Measurements from ENCODE around the gene EPS15. TPM values are rescaled to one million over a fixed set of nuclear protein-coding genes. Genes with fewer than 3 reads are reported as not detected.

EPS15 gene
- total RNA-seq, 2 experiments from 2014 or later: 59.6 to 61.6 TPM

- ATAC-seq (no peak), DNase-seq (no peak)
- H3K9me3 Mint-ChIP-seq (ENCODE audit: low read depth): no peaks in the 10 kb centered on the region
- H3K4me3 Mint-ChIP-seq: no peak overlapping the region
- no peaks in the 10 kb centered on the region for H3K27me3 Mint-ChIP-seq
- peaks cover 16% of the 10 kb centered on the region for H3K4me1 Mint-ChIP-seq
- ChIA-PET CTCF (interaction anchor here (1.7 to 2.2 kb wide), 2 partner anchors 11 to 25 kb away, joined by 4 to 7 read pairs; no protein-coding TSS in a partner anchor), POLR2A (no interaction called here)
- no peak overlapping the region for H3K27ac Mint-ChIP-seq
- no peaks in the 10 kb centered on the region for H3K36me3 Mint-ChIP-seq (ENCODE audit: low read depth)
- intact Hi-C loops (cut with DNase I, micrococcal nuclease): no loop called here
These were observed 4.9 kb upstream of the EPS15 start for GRCh38 chr1:51523931-51524330.

GRCh38 chr1:51520700-51521248 is 1.7 kb upstream of the EPS15 start:
- H3K36me3 Mint-ChIP-seq (ENCODE audit: low read depth): peaks cover 7% of the 10 kb centered on the region
- DNase-seq (no peak), ATAC-seq (no peak)
- no peak overlapping the region for H3K4me3 Mint-ChIP-seq
- intact Hi-C loops (cut with DNase I, micrococcal nuclease): no loop called here
- ChIA-PET CTCF (no interaction called here), POLR2A (interaction anchor here (0.6 kb wide), 1 partner anchor 366 kb away, joined by 6 read pairs; no protein-coding TSS in a partner anchor)
- no peaks in the 10 kb centered on the region for H3K27me3 Mint-ChIP-seq
- no peak overlapping the region for H3K27ac Mint-ChIP-seq
- peaks cover 35% of the 10 kb centered on the region for H3K4me1 Mint-ChIP-seq
- no peaks in the 10 kb centered on the region for H3K9me3 Mint-ChIP-seq (ENCODE audit: low read depth)

- no peak for ATAC-seq
- intact Hi-C loops (cut with DNase I, micrococcal nuclease): loop anchor here (1.0 to 10.0 kb wide), 16 partner anchors 14 to 847 kb away; partner anchors contain the start of genes OSBPL9 (in 2 of the 2), RNF11 (in 2 of the 2), BTF3L4 (in 1 of the 2) and CC2D1B (in 1 of the 2)
- H3K27me3 Mint-ChIP-seq: no peaks in the 10 kb centered on the region
- peaks cover 7% of the 10 kb centered on the region for H3K36me3 Mint-ChIP-seq (ENCODE audit: low read depth)
- H3K27ac Mint-ChIP-seq: peak overlapping the region; percentile 16
- H3K4me1 Mint-ChIP-seq: peaks cover 42% of the 10 kb centered on the region
- ChIA-PET POLR2A (interaction anchor here (1.1 kb wide), 1 partner anchor 259 kb away, joined by 6 read pairs; no protein-coding TSS in a partner anchor), CTCF (interaction anchor here (0.6 to 1.1 kb wide), 2 partner anchors 20 to 44 kb away, joined by 3 read pairs; no protein-coding TSS in a partner anchor)
- no peaks in the 10 kb centered on the region for H3K9me3 Mint-ChIP-seq (ENCODE audit: low read depth)
- peak overlapping the region; percentile 64 for H3K4me3 Mint-ChIP-seq
- no peak for DNase-seq
These were observed 1.0 kb upstream of the EPS15 start for GRCh38 chr1:51519865-51520699.

DNA sequence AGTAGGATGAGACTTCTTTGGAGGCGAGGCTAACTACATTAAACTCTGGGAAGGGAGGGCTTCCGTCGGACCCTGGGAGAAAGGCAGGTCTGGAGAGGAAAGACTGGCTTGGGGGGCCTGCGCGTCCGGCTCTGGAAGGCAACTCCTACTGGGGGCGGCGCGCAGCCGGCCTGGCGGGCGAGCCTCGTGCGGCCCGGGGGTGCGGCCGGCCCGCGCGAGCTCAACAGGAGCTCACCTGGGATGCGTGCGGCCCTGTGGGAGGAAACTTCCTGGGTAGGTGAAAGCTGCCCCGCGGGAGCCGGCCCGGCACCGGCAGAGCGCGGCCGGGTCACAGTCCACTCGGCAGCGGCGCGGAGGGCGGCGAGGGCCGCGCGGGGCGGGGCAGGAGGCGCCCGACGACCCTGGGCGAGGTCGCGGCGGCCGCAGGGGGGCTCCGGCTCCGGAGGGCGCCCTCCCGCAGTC is 449 bp downstream of the EPS15 start:
- intact Hi-C loops (cut with DNase I, micrococcal nuclease): loop anchor here (1.0 to 10.0 kb wide), 16 partner anchors 12 to 849 kb away; partner anchors contain the start of genes OSBPL9 (in 2 of the 2), RNF11 (in 2 of the 2), BTF3L4 (in 1 of the 2) and CC2D1B (in 1 of the 2)
- Mint-ChIP-seq H3K27ac (peak overlapping the region; percentile 93), H3K9me3 (ENCODE audit: low read depth) (no peaks in the 10 kb centered on the region), H3K4me3 (peak overlapping the region; percentile 100), H3K36me3 (ENCODE audit: low read depth) (peaks cover 7% of the 10 kb centered on the region), H3K27me3 (no peaks in the 10 kb centered on the region), H3K4me1 (peaks cover 52% of the 10 kb centered on the region)
- CTCF ChIA-PET: interaction anchor here (0.6 to 1.3 kb wide), 4 partner anchors 14 to 98 kb away, joined by 3 to 4 read pairs (median 3); no protein-coding TSS in a partner anchor
- DNase-seq: peak; percentile 70
- POLR2A ChIA-PET: interaction anchor here (0.7 to 1.1 kb wide), 2 partner anchors 12 to 257 kb away, joined by 4 to 6 read pairs; no protein-coding TSS in a partner anchor
- ATAC-seq: peak; percentile 50

- Mint-ChIP-seq H3K27me3 (no peaks in the 10 kb centered on the region), H3K4me3 (peak overlapping the region; percentile 100), H3K36me3 (ENCODE audit: low read depth) (peaks cover 7% of the 10 kb centered on the region), H3K27ac (peak overlapping the region; percentile 93), H3K9me3 (ENCODE audit: low read depth) (no peaks in the 10 kb centered on the region), H3K4me1 (peaks cover 53% of the 10 kb centered on the region)
- ATAC-seq: peak; percentile 62
- ChIA-PET POLR2A (no interaction called here), CTCF (interaction anchor here (0.6 to 1.3 kb wide), 3 partner anchors 13 to 97 kb away, joined by 3 to 4 read pairs (median 3); no protein-coding TSS in a partner anchor)
- peak; percentile 56 for DNase-seq
- intact Hi-C loops (cut with DNase I, micrococcal nuclease): loop anchor here (2.0 to 10.0 kb wide), 9 partner anchors 13 to 849 kb away; partner anchors contain the start of genes CC2D1B (in 1 of the 2), NRDC (in 1 of the 2), OSBPL9 (in 1 of the 2) and RNF11 (in 1 of the 2)
These were observed 957 bp downstream of the EPS15 start for GRCh38 chr1:51518033-51518585.

DNA sequence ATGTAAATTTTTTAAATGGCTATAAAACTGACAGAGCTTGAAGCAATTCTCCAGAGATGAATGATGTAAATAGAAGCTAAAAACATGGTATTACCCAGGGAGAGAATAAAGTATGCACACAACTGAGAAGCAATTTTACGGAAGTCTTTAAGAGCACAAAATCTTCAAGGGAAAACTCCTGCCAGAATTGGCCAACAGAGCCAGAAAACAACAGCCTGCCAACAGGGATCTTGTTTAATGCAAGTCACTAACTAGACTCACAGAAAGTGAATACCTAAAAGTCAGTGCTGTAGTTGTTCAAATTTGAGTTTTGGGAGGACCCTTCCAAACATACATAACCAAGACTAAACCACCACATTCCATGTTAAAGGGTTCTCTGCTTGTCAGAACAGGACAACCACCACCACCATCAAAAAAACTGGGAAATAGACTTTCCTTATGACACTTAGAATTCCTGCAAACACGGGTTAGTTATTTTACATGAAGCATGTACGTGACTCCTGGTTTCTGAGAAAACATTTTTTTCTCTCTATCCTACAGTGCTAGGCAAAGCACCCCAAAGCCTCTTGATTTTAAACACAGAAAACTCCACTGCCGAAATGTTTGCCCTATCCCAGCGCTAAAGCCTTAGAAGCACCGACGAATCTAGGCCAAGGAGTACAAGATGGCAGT is 1.6 kb downstream of the EPS15 start:
- Mint-ChIP-seq H3K4me3 (peak overlapping the region; percentile 100), H3K27me3 (no peaks in the 10 kb centered on the region), H3K36me3 (ENCODE audit: low read depth) (peaks cover 7% of the 10 kb centered on the region), H3K4me1 (peaks cover 58% of the 10 kb centered on the region), H3K9me3 (ENCODE audit: low read depth) (no peaks in the 10 kb centered on the region), H3K27ac (peak overlapping the region; percentile 93)
- intact Hi-C loops (cut with DNase I, micrococcal nuclease): loop anchor here (2.0 to 10.0 kb wide), 9 partner anchors 13 to 850 kb away; partner anchors contain the start of genes CC2D1B (in 1 of the 2), NRDC (in 1 of the 2), OSBPL9 (in 1 of the 2) and RNF11 (in 1 of the 2)
- POLR2A ChIA-PET: no interaction called here
- CTCF ChIA-PET: interaction anchor here (0.7 to 1.3 kb wide), 4 partner anchors 11 to 469 kb away, joined by 3 to 4 read pairs (median 3); no protein-coding TSS in a partner anchor
- no peak for DNase-seq
- ATAC-seq: no peak

DNA sequence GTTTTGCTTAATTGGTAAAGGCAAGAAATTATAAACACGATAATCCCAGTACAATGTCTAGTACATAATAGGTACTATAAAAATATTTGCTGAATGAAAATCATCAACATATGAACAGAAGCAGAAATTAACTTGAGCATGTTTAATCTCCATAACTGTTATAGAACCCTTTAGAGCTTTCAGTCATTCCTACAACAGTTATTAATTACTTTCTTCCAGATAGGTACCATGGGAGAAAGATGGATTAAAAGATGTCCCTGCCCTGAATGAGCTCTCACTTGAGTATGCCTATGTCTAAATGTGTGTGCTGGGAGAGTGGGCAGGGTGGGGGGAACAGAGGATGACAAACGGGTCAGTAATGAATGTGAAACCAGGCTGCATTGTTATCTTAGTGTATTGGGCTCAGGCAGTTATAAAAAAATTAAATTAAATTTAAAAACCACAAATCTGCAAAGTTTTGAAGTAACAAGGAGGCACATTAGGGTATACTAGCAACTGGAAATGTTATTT is 2.4 kb downstream of the EPS15 start:
- intact Hi-C loops (cut with DNase I, micrococcal nuclease): loop anchor here (5.0 to 10.0 kb wide), 8 partner anchors 44 to 851 kb away; partner anchors contain the start of genes CC2D1B (in 1 of the 2), NRDC (in 1 of the 2), OSBPL9 (in 1 of the 2) and RNF11 (in 1 of the 2)

GRCh38 chr1:51515982-51516648 is 3.0 kb downstream of the EPS15 start:
- DNase-seq (no peak), ATAC-seq (no peak)
- H3K4me1 Mint-ChIP-seq: peaks cover 67% of the 10 kb centered on the region
- no peak overlapping the region for H3K27ac Mint-ChIP-seq
- intact Hi-C loops (cut with DNase I, micrococcal nuclease): loop anchor here (5.0 to 10.0 kb wide), 8 partner anchors 44 to 851 kb away; partner anchors contain the start of genes CC2D1B (in 1 of the 2), NRDC (in 1 of the 2), OSBPL9 (in 1 of the 2) and RNF11 (in 1 of the 2)
- no peak overlapping the region for H3K4me3 Mint-ChIP-seq
- CTCF ChIA-PET: interaction anchor here (1.0 to 1.3 kb wide), 2 partner anchors 10 to 28 kb away, joined by 3 read pairs; no protein-coding TSS in a partner anchor
- peaks cover 7% of the 10 kb centered on the region for H3K36me3 Mint-ChIP-seq (ENCODE audit: low read depth)
- POLR2A ChIA-PET: interaction anchor here (0.6 to 0.7 kb wide), 2 partner anchors 24 to 47 kb away, joined by 3 read pairs; no protein-coding TSS in a partner anchor
- no peaks in the 10 kb centered on the region for H3K27me3 Mint-ChIP-seq
- no peaks in the 10 kb centered on the region for H3K9me3 Mint-ChIP-seq (ENCODE audit: low read depth)

More for the DNA sequence above, 2.4 kb downstream of the EPS15 start:
- Mint-ChIP-seq H3K27me3 (no peaks in the 10 kb centered on the region), H3K4me1 (peaks cover 66% of the 10 kb centered on the region), H3K27ac (no peak overlapping the region), H3K9me3 (ENCODE audit: low read depth) (no peaks in the 10 kb centered on the region), H3K36me3 (ENCODE audit: low read depth) (peaks cover 7% of the 10 kb centered on the region), H3K4me3 (peak overlapping the region; percentile 48)
- POLR2A ChIA-PET: interaction anchor here (0.7 kb wide), 1 partner anchor 48 kb away, joined by 3 read pairs; no protein-coding TSS in a partner anchor
- CTCF ChIA-PET: interaction anchor here (0.8 to 1.0 kb wide), 3 partner anchors 10 to 468 kb away, joined by 3 to 4 read pairs (median 3); no protein-coding TSS in a partner anchor
- ATAC-seq (no peak), DNase-seq (no peak)

GRCh38 chr1:51515312-51515960 is 3.6 kb downstream of the EPS15 start:
- H3K27me3 Mint-ChIP-seq: no peaks in the 10 kb centered on the region
- peaks cover 63% of the 10 kb centered on the region for H3K4me1 Mint-ChIP-seq
- DNase-seq (no peak), ATAC-seq (no peak)
- POLR2A ChIA-PET: interaction anchor here (0.6 kb wide), 1 partner anchor 25 kb away, joined by 3 read pairs; no protein-coding TSS in a partner anchor
- H3K27ac Mint-ChIP-seq: peak overlapping the region; percentile 39
- peaks cover 7% of the 10 kb centered on the region for H3K36me3 Mint-ChIP-seq (ENCODE audit: low read depth)
- no peak overlapping the region for H3K4me3 Mint-ChIP-seq
- CTCF ChIA-PET: interaction anchor here (0.5 to 1.3 kb wide), 3 partner anchors 9 to 643 kb away, joined by 3 to 4 read pairs (median 3); no protein-coding TSS in a partner anchor
- no peaks in the 10 kb centered on the region for H3K9me3 Mint-ChIP-seq (ENCODE audit: low read depth)
- intact Hi-C loops (cut with DNase I, micrococcal nuclease): loop anchor here (5.0 to 10.0 kb wide), 8 partner anchors 43 to 852 kb away; partner anchors contain the start of genes CC2D1B (in 1 of the 2), NRDC (in 1 of the 2), OSBPL9 (in 1 of the 2) and RNF11 (in 1 of the 2)
